GM12891 (cell line): Measurements from ENCODE around the gene BCAT1.
"Not testable (repeated sequence)": the region's sequence is repeated elsewhere in the genome, so short reads cannot be mapped to it uniquely, and the experiment has no call there.

Experiments
- POLR2A ChIP-seq: IDR thresholded peaks from 2 replicates; pipeline ENCODE4 v1.6.1; 2011; ENCODE audit warnings: low read depth, low read length, control low read depth
- POLR2AphosphoS5 ChIP-seq: IDR thresholded peaks from 2 replicates; pipeline ENCODE4 v1.6.1; 2011; ENCODE audit warnings: low read depth, low read length, control low read depth
- POU2F2 ChIP-seq: IDR thresholded peaks from 2 replicates; pipeline ENCODE4 v1.6.1; 2011; ENCODE audit warnings: low read depth, mild to moderate bottlenecking, control low read depth, low read length, moderate library complexity
- SPI1 ChIP-seq: IDR thresholded peaks from 2 replicates; pipeline ENCODE4 v1.6.1; 2011; ENCODE audit warnings: low read depth, low read length, control low read depth
- TAF1 ChIP-seq: IDR thresholded peaks from 2 replicates; pipeline ENCODE4 v1.6.1; 2011; ENCODE audit warnings: low read depth, low read length, control low read depth

DNA sequence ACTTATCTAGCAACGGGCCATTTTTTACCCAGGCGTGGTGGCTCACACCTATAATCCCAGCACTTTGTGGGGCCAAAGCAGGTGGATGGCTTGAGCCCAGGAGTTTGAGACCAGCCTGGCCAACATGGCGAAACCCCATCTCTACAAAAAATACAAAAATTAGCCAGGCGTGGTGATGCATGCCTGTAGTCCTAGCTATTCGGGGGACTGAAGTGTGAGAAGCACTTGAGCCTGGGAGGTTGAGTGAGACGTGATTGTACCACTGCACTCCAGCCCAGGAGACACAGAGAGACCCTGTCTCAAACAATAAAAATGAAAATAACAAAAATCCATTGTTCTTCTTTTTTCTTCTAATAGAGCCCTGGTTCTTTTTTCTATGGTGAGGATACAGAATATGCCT lies 7.5 kb upstream of the BCAT1 start:
- not testable (repeated sequence) for TF ChIP-seq TAF1, POLR2A, POLR2AphosphoS5, SPI1, POU2F2
